Uterus (tissue), 4 donors: ENCODE measurements around the gene IFI16. TPM values are rescaled to one million over a fixed set of nuclear protein-coding genes. Genes with fewer than 3 reads are reported as not detected.
A peak's percentile ranks its signal among the peaks of the same experiment; 100 is the strongest.

ENCODE experiments used
- DNase-seq, 2 donors: peaks; one replicate each; pipeline ENCODE4 v3.0.0-alpha.2; 2019 to 2020
- H3K27ac ChIP-seq, 2 donors: fragments of 200-600 bp; sonication (generic); 1 replicate in 1 of 2; 2 replicates in 1 of 2; pipeline ENCODE4 v1.5.1; 2016 to 2018
- H3K27me3 ChIP-seq, 2 donors: fragments of 200-600 bp; sonication (generic); one replicate each; pipeline ENCODE4 v1.5.1; 2018 to 2019; ENCODE audit warnings: control low read depth in 1 of 2
- H3K36me3 ChIP-seq, 2 donors: fragments of 200-600 bp; sonication (generic); one replicate each; pipeline ENCODE4 v1.5.1; 2019; ENCODE audit warnings: control low read depth in 1 of 2
- H3K4me1 ChIP-seq, 2 donors: fragments of 200-600 bp; sonication (generic); one replicate each; pipeline ENCODE4 v1.5.1; 2018 to 2019; ENCODE audit warnings: control low read depth in 1 of 2
- H3K4me3 ChIP-seq, 2 donors: fragments of 200-600 bp; sonication (generic); 1 replicate in 1 of 2; 2 replicates in 1 of 2; pipeline ENCODE4 v1.5.1; 2018 to 2019; ENCODE audit warnings: mild to moderate bottlenecking in 1 of 2
- H3K9me3 ChIP-seq, 2 donors: fragments of 200-600 bp; sonication (generic); one replicate each; pipeline ENCODE4 v1.5.1; 2019; ENCODE audit warnings: control low read depth in 1 of 2
- CTCF ChIP-seq, 4 experiments: fragments of 200-600 bp in 2 of 4; fragments of 450-650 bp in 2 of 4; sonication (generic) in 2 of 4; IDR thresholded peaks; one replicate each; pipeline ENCODE4 v1.5.1; 2016 to 2019; ENCODE audit warnings: antibody characterized with exemption in 4 of 4, mild to moderate bottlenecking in 2 of 4, moderate library complexity in 1 of 4
- POLR2A ChIP-seq, 2 donors: fragments of 450-650 bp; IDR thresholded peaks; one replicate each; pipeline ENCODE4 v1.6.1; 2016; ENCODE audit warnings: antibody characterized with exemption in 2 of 2, mild to moderate bottlenecking in 1 of 2, moderate library complexity in 1 of 2
- intact Hi-C: fragments of 100-400 bp; cut with DNase I; formaldehyde crosslinking; loops from one replicate; pipeline ENCODE4 v1.15.1; 2023; ENCODE audit warnings: low total_unique reads
- total RNA-seq, 4 donors: library from RNA; depleted of rRNA in 3 of 4; stranded (reverse); fragments of >200 nt in 3 of 4; gene quantifications; one replicate each; pipeline versions ENCODE4 v1.1.0 to v1.2.4, GENCODE V29; 2014 to 2023
- donor health status: DM: yes; HTN: yes; CAD: no.

Gene IFI16
- 100 to 1,000 TPM in 1 of 4 donors, 10 to 100 TPM in 3; 41.9 to 114 (median 59.8) TPM for total RNA-seq

DNA sequence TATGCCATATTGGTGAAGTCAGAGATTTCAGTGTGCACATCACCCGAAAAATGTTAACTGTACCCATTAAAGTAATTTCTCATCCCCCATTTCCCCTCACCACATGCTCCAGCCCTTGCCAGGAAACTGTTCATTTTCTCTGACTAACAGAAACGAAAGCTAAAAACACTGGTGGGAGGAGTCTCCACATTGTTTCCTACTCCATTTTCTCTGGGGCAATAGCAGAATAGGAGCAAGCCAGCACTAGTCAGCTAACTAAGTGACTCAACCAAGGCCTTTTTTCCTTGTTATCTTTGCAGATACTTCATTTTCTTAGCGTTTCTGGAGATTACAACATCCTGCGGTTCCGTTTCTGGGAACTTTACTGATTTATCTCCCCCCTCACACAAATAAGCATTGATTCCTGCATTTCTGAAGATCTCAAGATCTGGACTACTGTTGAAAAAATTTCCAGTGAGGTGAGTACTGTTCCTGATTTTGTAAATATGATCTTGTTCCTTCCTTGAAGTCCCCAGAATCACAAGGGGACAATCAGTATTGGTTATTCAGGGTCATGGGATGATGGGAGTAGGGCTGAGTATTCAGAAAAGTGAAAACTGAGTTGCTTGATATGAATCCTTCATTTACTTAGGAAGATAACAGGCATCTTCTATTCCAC is at the start of gene IFI16:
Gene IFI16 (plus strand): TSS at position 204 of the 658 bp plus-strand sequence. CDS start 4,774 bp downstream, outside the sequence.
- TF ChIP-seq POLR2A (IDR thresholded peaks at IDR 0.05) = peak; percentile 68 to 94
- no peak for TF ChIP-seq CTCF (IDR thresholded peaks at IDR 0.05)
- peak within 1 kb of the TSS; percentile 88 to 98 for H3K27ac ChIP-seq
- H3K9me3 ChIP-seq = no peaks in the 10 kb centered on the region
- peak within 1 kb of the TSS; percentile 52 to 59 for H3K4me3 ChIP-seq
- no peaks in the 10 kb centered on the region for H3K27me3 ChIP-seq
- intact Hi-C loops = no loop called here
- no peaks in the 10 kb centered on the region for H3K4me1 ChIP-seq
- peak; percentile 49 to 78 for DNase-seq
- H3K36me3 ChIP-seq = no peaks in the 10 kb centered on the region

DNA sequence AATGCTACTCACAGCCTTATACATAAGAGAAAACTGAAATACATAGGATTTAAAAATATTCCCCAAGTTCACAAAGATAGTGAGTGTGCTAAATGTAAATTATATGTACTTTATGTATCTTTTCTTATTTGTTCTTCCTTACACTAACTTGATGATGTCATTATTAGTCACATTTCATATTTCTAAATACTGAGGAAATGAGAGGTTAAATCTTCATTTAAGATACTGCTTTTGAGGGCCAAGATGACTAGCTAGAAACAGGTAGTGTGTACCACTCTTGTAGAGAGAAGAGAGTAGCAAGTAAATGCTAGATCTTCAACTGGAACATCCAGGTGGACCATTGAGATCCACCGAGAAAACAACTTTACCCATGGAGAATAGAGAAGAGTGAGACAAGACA is 48.5 kb upstream of the IFI16 start:
- Histone ChIP-seq H3K4me1 (no peaks in the 10 kb centered on the region), H3K9me3 (no peaks in the 10 kb centered on the region), H3K36me3 (no peaks in the 10 kb centered on the region), H3K4me3 (no peak overlapping the region), H3K27ac (no peak overlapping the region), H3K27me3 (no peaks in the 10 kb centered on the region)
- no peak for TF ChIP-seq CTCF (IDR thresholded peaks at IDR 0.05)
- TF ChIP-seq POLR2A (IDR thresholded peaks at IDR 0.05) = no peak
- intact Hi-C loops = no loop called here
- no peak for DNase-seq

GRCh38 chr1:158962983-158963382 is 46.7 kb upstream of the IFI16 start:
- intact Hi-C loops = no loop called here
- TF ChIP-seq POLR2A (IDR thresholded peaks at IDR 0.05) = no peak

GRCh38 chr1:158969166-158969565 is 40.5 kb upstream of the IFI16 start:
- Histone ChIP-seq H3K9me3 (no peaks in the 10 kb centered on the region), H3K36me3 (no peaks in the 10 kb centered on the region), H3K4me1 (no peaks in the 10 kb centered on the region), H3K27ac (no peak overlapping the region), H3K4me3 (no peak overlapping the region), H3K27me3 (no peaks in the 10 kb centered on the region)
- intact Hi-C loops = no loop called here
- no peak for TF ChIP-seq POLR2A (IDR thresholded peaks at IDR 0.05)
- TF ChIP-seq CTCF (IDR thresholded peaks at IDR 0.05) = no peak
- DNase-seq = no peak

More at GRCh38 chr1:158962983-158963382, 46.7 kb upstream of the IFI16 start:
- no peak for DNase-seq
- no peak overlapping the region for H3K4me3 ChIP-seq
- no peaks in the 10 kb centered on the region for H3K9me3 ChIP-seq
- no peaks in the 10 kb centered on the region for H3K27me3 ChIP-seq
- no peaks in the 10 kb centered on the region for H3K4me1 ChIP-seq
- H3K36me3 ChIP-seq = no peaks in the 10 kb centered on the region
- no peak overlapping the region for H3K27ac ChIP-seq

- no peak overlapping the region for H3K27ac ChIP-seq
- no peaks in the 10 kb centered on the region for H3K27me3 ChIP-seq
- DNase-seq = no peak
- H3K4me1 ChIP-seq = no peaks in the 10 kb centered on the region
- intact Hi-C loops = no loop called here
- no peaks in the 10 kb centered on the region for H3K36me3 ChIP-seq
- no peak overlapping the region for H3K4me3 ChIP-seq
- TF ChIP-seq CTCF (IDR thresholded peaks at IDR 0.05) (no peak), POLR2A (IDR thresholded peaks at IDR 0.05) (no peak)
- no peaks in the 10 kb centered on the region for H3K9me3 ChIP-seq
Measured at GRCh38 chr1:158969855-158970254, 39.9 kb upstream of the IFI16 start.
